Neuronal stem cell (in vitro differentiated cells): Measurements from ENCODE around the gene GTPBP4.
A peak's percentile ranks its signal among the peaks of the same experiment; 100 is the strongest.

ENCODE experiments used
- DNase-seq: peaks from one replicate; pipeline ENCODE4 v3.0.0-alpha.2; 2013; ENCODE audit warnings: low spot score
- H2AFZ ChIP-seq: one replicate; pipeline ENCODE4 v1.6.1; 2013; ENCODE audit warnings: mild to moderate bottlenecking, low read length, inconsistent platforms
- H2AK5ac ChIP-seq: 2 replicates; pipeline ENCODE4 v1.6.1; 2013; ENCODE audit warnings: low read depth, mild to moderate bottlenecking, inconsistent platforms, low read length, moderate library complexity, mixed read lengths
- H2BK120ac ChIP-seq: 2 replicates; pipeline ENCODE4 v1.6.1; 2013; ENCODE audit warnings: low read depth, mild to moderate bottlenecking, inconsistent platforms, low read length, moderate library complexity, mixed read lengths
- H2BK12ac ChIP-seq: one replicate; pipeline ENCODE4 v1.6.1; 2013; ENCODE audit warnings: low read length, inconsistent platforms
- H2BK15ac ChIP-seq: 2 replicates; pipeline ENCODE4 v1.6.1; 2013; ENCODE audit warnings: mild to moderate bottlenecking, low read length, inconsistent platforms, mixed read lengths
- H2BK5ac ChIP-seq: one replicate; pipeline ENCODE4 v1.6.1; 2013; ENCODE audit warnings: inconsistent platforms, mild to moderate bottlenecking, low read length, moderate library complexity
- H3K14ac ChIP-seq: one replicate; pipeline ENCODE4 v1.6.1; 2013; ENCODE audit warnings: low read length, inconsistent platforms
- H3K18ac ChIP-seq: 2 replicates; pipeline ENCODE4 v1.6.1; 2013; ENCODE audit warnings: low read length, inconsistent platforms
- H3K23ac ChIP-seq: 2 replicates; pipeline ENCODE4 v1.6.1; 2013; ENCODE audit warnings: low read depth, mild to moderate bottlenecking, mixed read lengths, low read length, inconsistent platforms; ENCODE audit not compliant: poor library complexity
- H3K27ac ChIP-seq: replicated peaks from 3 replicates; pipeline ENCODE4 v1.5.1; 2013; ENCODE audit warnings: low read length, inconsistent platforms
- H3K27me3 ChIP-seq, 3 experiments: 2 replicates each; pipeline ENCODE4 v1.6.1; 2013; ENCODE audit warnings: low read length in 3 of 3, mild to moderate bottlenecking in 2 of 3, inconsistent platforms in 1 of 3, low read depth in 1 of 3, mixed read lengths in 1 of 3, moderate library complexity in 1 of 3; ENCODE audit not compliant: control insufficient read depth in 3 of 3, insufficient read depth in 3 of 3
- H3K36me3 ChIP-seq, 2 donors: replicated peaks in 1 of 2; 2 replicates each; pipeline ENCODE4 v1.6.1; 2013; ENCODE audit warnings: low read length in 2 of 2; ENCODE audit not compliant: control insufficient read depth in 2 of 2, insufficient read depth in 2 of 2
- H3K4ac ChIP-seq: 2 replicates; pipeline ENCODE4 v1.6.1; 2013; ENCODE audit warnings: inconsistent platforms, mild to moderate bottlenecking, low read length, moderate library complexity
- H3K4me1 ChIP-seq, 2 donors: 1 replicate in 1 of 2; 2 replicates in 1 of 2; pipeline ENCODE4 v1.6.1; 2013; ENCODE audit warnings: low read length in 2 of 2, low read depth in 1 of 2; ENCODE audit not compliant: control insufficient read depth in 2 of 2, insufficient read depth in 1 of 2
- H3K4me2 ChIP-seq: one replicate; pipeline ENCODE4 v1.6.1; 2013; ENCODE audit warnings: mild to moderate bottlenecking, low read length, inconsistent platforms; ENCODE audit not compliant: insufficient read depth, poor library complexity, severe bottlenecking
- H3K4me3 ChIP-seq, 2 donors: 2 replicates each; pipeline ENCODE4 v1.5.1; 2013; ENCODE audit warnings: low read length in 2 of 2, mild to moderate bottlenecking in 2 of 2, inconsistent platforms in 1 of 2, moderate library complexity in 1 of 2
- H3K79me1 ChIP-seq: one replicate; pipeline ENCODE4 v1.6.1; 2013; ENCODE audit warnings: low read depth, mild to moderate bottlenecking, inconsistent platforms, low read length, moderate library complexity
- H3K9ac ChIP-seq: one replicate; pipeline ENCODE4 v1.6.1; 2013; ENCODE audit warnings: mild to moderate bottlenecking, low read depth, low read length, inconsistent platforms; ENCODE audit not compliant: poor library complexity
- H3K9me3 ChIP-seq, 2 donors: replicated peaks in 1 of 2; 2 replicates each; pipeline versions ENCODE3 to v1.6.1; 2013; ENCODE audit warnings: low read length in 2 of 2, mild to moderate bottlenecking in 2 of 2, inconsistent platforms in 1 of 2, low read depth in 1 of 2, mixed read lengths in 1 of 2, moderate library complexity in 1 of 2; ENCODE audit not compliant: control insufficient read depth in 2 of 2, insufficient read depth in 1 of 2
- H4K8ac ChIP-seq: one replicate; pipeline ENCODE4 v1.6.1; 2013; ENCODE audit warnings: low read depth, mild to moderate bottlenecking, inconsistent platforms, low read length, moderate library complexity
- H4K91ac ChIP-seq: one replicate; pipeline ENCODE4 v1.6.1; 2013; ENCODE audit warnings: low read length, low read depth, mild to moderate bottlenecking, inconsistent platforms; ENCODE audit not compliant: poor library complexity
- WGBS, 2 donors: extraction: QIAGEN DNeasy Blood & Tissue Kit; methylation state at CpG; one replicate each; pipeline ENCODE4 v1.1.7; 2013; ENCODE audit warnings: missing lambda C conversion rate in 2 of 2, mixed read lengths in 1 of 2; ENCODE audit not compliant: insufficient read length in 2 of 2, insufficient replicate concordance in 1 of 2; ENCODE audit errors: extremely low coverage in 2 of 2; 5-methylcytosine and 5-hydroxymethylcytosine counted together

The GTPBP4 gene

DNA sequence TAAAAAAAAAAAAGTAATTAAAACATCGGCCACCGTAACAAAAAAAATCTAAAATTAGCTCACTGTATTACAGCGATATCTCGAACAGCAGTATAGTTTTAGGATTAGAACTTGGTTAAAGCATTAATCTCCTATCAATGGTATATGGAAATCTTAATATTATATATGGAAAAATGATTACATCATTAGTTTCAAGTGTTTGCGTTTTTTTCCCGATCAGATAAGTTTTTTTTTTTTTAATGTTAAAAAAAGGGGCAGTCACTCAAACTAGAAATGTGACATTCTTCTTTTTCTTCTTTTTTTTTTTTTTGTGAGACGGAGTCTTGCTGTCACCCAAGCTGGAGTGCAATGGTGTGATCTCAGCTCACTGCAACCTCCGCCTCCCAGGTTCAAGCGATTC lies 53.3 kb downstream of the GTPBP4 start:
- no CpG with 5 or more reads among the region's 9 CpGs for WGBS, 2 donors
- Histone ChIP-seq H3K4me1 (peaks cover 7 to 13% of the 10 kb centered on the region in 2 donors), H3K9ac (no peak overlapping the region), H2BK5ac (no peak overlapping the region), H3K23ac (no peak overlapping the region), H2AFZ (no peak overlapping the region), H3K27ac (no peak overlapping the region), H2BK15ac (no peak overlapping the region), H2BK12ac (no peak overlapping the region), H2BK120ac (no peak overlapping the region), H3K36me3 (peaks cover 29 to 95% of the 10 kb centered on the region in 2 donors), H3K79me1 (no peaks in the 10 kb centered on the region), H3K4me2 (no peak overlapping the region), H4K91ac (no peak overlapping the region), H3K18ac (no peak overlapping the region), H3K9me3 (no peaks in the 10 kb centered on the region), H2AK5ac (no peak overlapping the region), H4K8ac (no peak overlapping the region), H3K27me3 (no peaks in the 10 kb centered on the region), H3K14ac (no peak overlapping the region), H3K4ac (no peak overlapping the region), H3K4me3 (no peak overlapping the region)
- no peak for DNase-seq

DNA sequence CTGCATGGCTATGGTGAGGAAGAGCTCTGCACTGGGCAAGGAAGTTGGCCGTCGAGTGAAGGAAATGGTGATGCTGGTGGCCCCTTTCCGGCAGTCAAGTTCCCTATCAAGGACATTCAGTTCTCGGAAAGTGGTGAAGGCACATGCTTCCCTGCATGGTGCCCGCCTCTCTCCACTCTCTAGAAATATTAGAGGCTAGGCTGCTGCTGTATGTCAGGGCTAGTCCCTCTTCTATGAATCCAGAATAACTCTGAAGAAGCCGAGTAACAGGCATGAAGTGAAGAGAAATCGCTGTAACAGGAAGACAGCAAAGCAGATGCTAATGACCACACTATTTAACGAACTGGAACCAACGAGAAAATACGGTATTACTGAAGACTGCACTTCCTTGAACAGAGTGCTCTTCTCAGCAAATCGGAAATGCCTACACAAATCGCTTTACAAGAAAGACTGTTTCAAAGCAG lies 55.3 kb downstream of the GTPBP4 start:
- no peak overlapping the region for H3K4ac ChIP-seq
- no CpG with 5 or more reads among the region's 12 CpGs for WGBS, 2 donors

DNA sequence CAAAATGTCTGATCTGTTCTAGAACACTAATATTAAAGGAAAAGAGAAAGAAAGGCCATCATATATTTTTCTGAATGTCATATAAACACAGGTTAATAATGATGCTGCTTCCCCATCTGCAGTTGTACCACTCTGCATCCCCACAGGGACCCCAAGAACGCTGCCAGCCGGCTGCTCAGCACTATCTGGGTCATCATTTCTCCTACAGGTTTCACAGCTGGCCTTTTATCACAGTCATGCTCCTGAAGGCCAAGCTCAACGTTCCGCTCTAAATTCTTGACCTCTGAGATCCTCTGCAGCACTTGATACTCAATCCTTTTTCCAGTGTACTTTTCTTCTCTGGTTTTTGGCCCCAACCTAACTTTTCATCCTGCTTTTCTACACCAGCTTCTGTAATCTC lies 55.9 kb downstream of the GTPBP4 start:
- no peak overlapping the region for H2BK120ac ChIP-seq
- DNase-seq: no peak
- no peak overlapping the region for H3K14ac ChIP-seq
- no peak overlapping the region for H3K18ac ChIP-seq
- H2BK5ac ChIP-seq: no peak overlapping the region
- no peak overlapping the region for H3K9ac ChIP-seq
- no peak overlapping the region for H3K23ac ChIP-seq
- H3K4me3 ChIP-seq: peak overlapping the region in 1 of 2 donors; percentile 51
- H3K9me3 ChIP-seq: peaks cover 0 to 1% of the 10 kb centered on the region in 2 donors
- H3K27me3 ChIP-seq: no peaks in the 10 kb centered on the region
- no peak overlapping the region for H2BK15ac ChIP-seq
- no peak overlapping the region for H2AFZ ChIP-seq
- H3K36me3 ChIP-seq: peaks cover 22 to 84% of the 10 kb centered on the region in 2 donors
- H2BK12ac ChIP-seq: no peak overlapping the region
- H4K91ac ChIP-seq: no peak overlapping the region
- no peak overlapping the region for H3K27ac ChIP-seq
- no peak overlapping the region for H3K4me2 ChIP-seq
- H3K4ac ChIP-seq: no peak overlapping the region
- H4K8ac ChIP-seq: no peak overlapping the region
- no CpG with 5 or more reads among the region's 4 CpGs for WGBS, 2 donors
- no peak overlapping the region for H2AK5ac ChIP-seq
- peaks cover 9 to 13% of the 10 kb centered on the region in 2 donors for H3K4me1 ChIP-seq
- H3K79me1 ChIP-seq: no peaks in the 10 kb centered on the region

More for the DNA sequence above, 55.3 kb downstream of the GTPBP4 start:
- Histone ChIP-seq H3K4me2 (no peak overlapping the region), H3K27me3 (no peaks in the 10 kb centered on the region), H3K23ac (no peak overlapping the region), H3K79me1 (no peaks in the 10 kb centered on the region), H2BK120ac (no peak overlapping the region), H4K8ac (no peak overlapping the region), H2BK5ac (no peak overlapping the region), H3K36me3 (peaks cover 22 to 88% of the 10 kb centered on the region in 2 donors), H3K9ac (no peak overlapping the region), H2AK5ac (no peak overlapping the region), H3K4me3 (no peak overlapping the region), H3K4me1 (peaks cover 9 to 13% of the 10 kb centered on the region in 2 donors), H3K9me3 (peaks cover 0 to 1% of the 10 kb centered on the region in 2 donors), H3K14ac (no peak overlapping the region), H2AFZ (no peak overlapping the region), H2BK15ac (no peak overlapping the region), H3K27ac (no peak overlapping the region), H2BK12ac (no peak overlapping the region), H3K18ac (no peak overlapping the region), H4K91ac (no peak overlapping the region)
- DNase-seq: no peak

DNA sequence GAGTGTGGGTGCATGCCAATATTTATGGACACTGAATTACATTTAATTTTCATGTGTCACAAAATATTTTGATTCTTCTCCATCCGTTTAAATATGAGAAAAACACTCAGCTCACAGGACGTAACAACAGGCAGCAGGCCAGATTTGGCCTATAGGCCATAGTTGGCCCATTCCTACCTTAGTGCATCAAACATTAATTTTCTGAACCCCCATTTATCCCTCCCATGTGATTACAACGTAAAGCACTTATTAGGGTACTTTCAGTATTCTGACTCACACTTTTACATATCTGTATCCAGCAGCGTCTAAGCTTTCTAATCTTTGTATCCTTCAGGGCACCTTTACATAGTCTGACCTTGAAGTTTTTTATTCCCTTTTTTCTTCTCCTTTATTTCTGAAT lies 56.7 kb downstream of the GTPBP4 start:
- Histone ChIP-seq H2BK15ac (no peak overlapping the region), H4K8ac (no peak overlapping the region), H3K4me3 (peak overlapping the region in 1 of 2 donors; percentile 51), H3K27ac (no peak overlapping the region), H3K36me3 (peaks cover 22 to 75% of the 10 kb centered on the region in 2 donors), H2BK120ac (no peak overlapping the region), H2BK12ac (no peak overlapping the region), H3K4me1 (peaks cover 9 to 13% of the 10 kb centered on the region in 2 donors), H3K23ac (no peak overlapping the region), H3K9ac (no peak overlapping the region), H2AK5ac (no peak overlapping the region), H3K4ac (no peak overlapping the region), H3K18ac (no peak overlapping the region), H3K9me3 (peaks cover 0 to 1% of the 10 kb centered on the region in 2 donors), H3K27me3 (no peaks in the 10 kb centered on the region), H3K79me1 (no peaks in the 10 kb centered on the region), H4K91ac (no peak overlapping the region), H3K14ac (no peak overlapping the region), H3K4me2 (no peak overlapping the region), H2AFZ (no peak overlapping the region), H2BK5ac (no peak overlapping the region)
- no CpG with 5 or more reads among the region's 4 CpGs for WGBS, 2 donors
- no peak for DNase-seq
